IMR-90 (cell line): ENCODE data around the gene MTF2. TPM values are rescaled to one million over a fixed set of nuclear protein-coding genes. Genes with fewer than 3 reads are reported as not detected.

ENCODE experiments used
- ATAC-seq: fragments of 200-7000 bp; cut with Tn5 transposase; 2 replicates; pipeline ENCODE4 v1.9.1; 2020; ENCODE audit warnings: low read depth, mild to moderate bottlenecking, moderate library complexity
- BruUV-seq: library from RNA; stranded (reverse); fragments of 400-500 nt; replicated peaks from 2 replicates; lab custom pipeline; 2021; lab: Mats Ljungman, UMichigan
- CTCF ChIA-PET: fragments of 300-600 bp; formaldehyde crosslinking; extraction: SDS; loops from one replicate; lab custom pipeline; 2021; ENCODE audit warnings: antibody characterized with exemption; lab: Yijun Ruan, JAX
- POLR2A ChIA-PET: fragments of 300-600 bp; sonication (Branson Sonifier 250); formaldehyde crosslinking; loops from one replicate; lab custom pipeline; 2022; ENCODE audit warnings: antibody characterized with exemption; ENCODE audit not compliant: unreplicated experiment; lab: Charles Lee
- DNase-seq: peaks from one replicate; pipeline ENCODE4 v3.0.0; 2013
- H2AFZ ChIP-seq: replicated peaks from 2 replicates; pipeline ENCODE3; 2013; ENCODE audit warnings: low read length, mild to moderate bottlenecking; ENCODE audit not compliant: poor library complexity
- H2AK5ac ChIP-seq: 2 replicates; pipeline ENCODE4 v1.6.1; 2013; ENCODE audit warnings: low read depth, low read length, inconsistent platforms
- H2AK9ac ChIP-seq: replicated peaks from 2 replicates; pipeline ENCODE3; 2013; ENCODE audit warnings: mild to moderate bottlenecking, low read depth, low read length, moderate library complexity; ENCODE audit not compliant: poor library complexity
- H2BK120ac ChIP-seq: 2 replicates; pipeline ENCODE4 v1.6.1; 2013; ENCODE audit warnings: low read depth, low read length, inconsistent platforms
- H2BK15ac ChIP-seq: 3 replicates; pipeline ENCODE4 v1.6.1; 2013; ENCODE audit warnings: low read depth, low read length, inconsistent platforms
- H2BK20ac ChIP-seq: 2 replicates; pipeline ENCODE4 v1.6.1; 2013; ENCODE audit warnings: low read depth, mild to moderate bottlenecking, inconsistent platforms, low read length, moderate library complexity
- H2BK5ac ChIP-seq: 2 replicates; pipeline ENCODE4 v1.6.1; 2013; ENCODE audit warnings: mild to moderate bottlenecking, low read depth, low read length, inconsistent platforms; ENCODE audit not compliant: poor library complexity, severe bottlenecking
- H3K14ac ChIP-seq: replicated peaks from 2 replicates; pipeline ENCODE4 v1.6.1; 2013; ENCODE audit warnings: low read depth, low read length, inconsistent platforms
- H3K18ac ChIP-seq: 2 replicates; pipeline ENCODE4 v1.6.1; 2013; ENCODE audit warnings: low read depth, low read length, control low read depth
- H3K23ac ChIP-seq: 2 replicates; pipeline ENCODE4 v1.6.1; 2013; ENCODE audit warnings: low read depth, low read length, inconsistent platforms
- H3K27ac ChIP-seq: 2 replicates; pipeline ENCODE4 v1.5.1; 2013; ENCODE audit warnings: mild to moderate bottlenecking, control low read depth, low read length; ENCODE audit not compliant: insufficient read depth
- H3K27me3 ChIP-seq: 2 replicates; pipeline ENCODE4 v1.6.1; 2013; ENCODE audit warnings: low read length; ENCODE audit not compliant: control insufficient read depth, insufficient read depth
- H3K36me3 ChIP-seq: 2 replicates; pipeline ENCODE4 v1.6.1; 2013; ENCODE audit warnings: low read length, mixed read lengths; ENCODE audit not compliant: control insufficient read depth, insufficient read depth
- H3K4ac ChIP-seq: 2 replicates; pipeline ENCODE4 v1.6.1; 2013; ENCODE audit warnings: low read depth, low read length, inconsistent platforms
- H3K4me1 ChIP-seq: 2 replicates; pipeline ENCODE4 v1.6.1; 2013; ENCODE audit warnings: low read length, mixed read lengths; ENCODE audit not compliant: control insufficient read depth, insufficient read depth
- H3K4me2 ChIP-seq: 2 replicates; pipeline ENCODE4 v1.6.1; 2013; ENCODE audit warnings: low read depth, mild to moderate bottlenecking, control low read depth, low read length, moderate library complexity
- H3K4me3 ChIP-seq: 2 replicates; pipeline ENCODE4 v1.5.1; 2013; ENCODE audit warnings: low read depth, mild to moderate bottlenecking, control low read depth, low read length, moderate library complexity; ENCODE audit not compliant: insufficient read depth
- H3K56ac ChIP-seq: 2 replicates; pipeline ENCODE4 v1.6.1; 2013; ENCODE audit warnings: low read length, inconsistent platforms; ENCODE audit not compliant: insufficient read depth; ENCODE audit errors: extremely low read depth
- H3K79me1 ChIP-seq, 2 experiments: 2 replicates each; pipeline ENCODE4 v1.6.1; 2013; ENCODE audit warnings: low read length in 2 of 2, inconsistent platforms in 1 of 2, low read depth in 1 of 2
- H3K9ac ChIP-seq: 2 replicates; pipeline ENCODE4 v1.6.1; 2013; ENCODE audit warnings: low read depth, low read length, control low read depth
- H3K9me1 ChIP-seq: 2 replicates; pipeline ENCODE4 v1.6.1; 2013; ENCODE audit warnings: low read length, inconsistent platforms; ENCODE audit not compliant: insufficient read depth
- H3K9me3 ChIP-seq: 2 replicates; pipeline ENCODE4 v1.6.1; 2013; ENCODE audit warnings: low read length; ENCODE audit not compliant: control insufficient read depth, insufficient read depth
- H4K20me1 ChIP-seq: 2 replicates; pipeline ENCODE4 v1.6.1; 2013; ENCODE audit warnings: low read length, inconsistent platforms; ENCODE audit not compliant: insufficient read depth
- H4K5ac ChIP-seq: 2 replicates; pipeline ENCODE4 v1.6.1; 2013; ENCODE audit warnings: mild to moderate bottlenecking, low read depth, low read length, control low read depth
- H4K8ac ChIP-seq, 2 experiments: 2 replicates each; pipeline ENCODE4 v1.6.1; 2013; ENCODE audit warnings: low read depth in 2 of 2, low read length in 2 of 2, control low read depth in 1 of 2, inconsistent platforms in 1 of 2
- H4K91ac ChIP-seq: 2 replicates; pipeline ENCODE4 v1.6.1; 2013; ENCODE audit warnings: low read depth, low read length, inconsistent platforms; ENCODE audit not compliant: insufficient read depth
- BHLHE40 ChIP-seq: fragments of 150-350 bp; IDR thresholded peaks from 2 replicates; pipeline ENCODE4 v1.6.1; 2016; ENCODE audit warnings: mild to moderate bottlenecking, low read depth, low read length
- MAZ ChIP-seq: IDR thresholded peaks from 2 replicates; pipeline ENCODE4 v1.6.1; 2012; ENCODE audit warnings: low read depth, mild to moderate bottlenecking, low read length, improper control_type of control experiment, moderate library complexity, borderline replicate concordance
- MXI1 ChIP-seq: IDR thresholded peaks from 2 replicates; pipeline ENCODE4 v1.6.1; 2012; ENCODE audit warnings: low read depth, mild to moderate bottlenecking, low read length, moderate library complexity, borderline replicate concordance
- WGBS, 2 experiments: methylation state at CpG; one replicate each; pipeline versions ENCODE4 v1.1.5 to v1.1.7; 2013; ENCODE audit warnings: missing lambda C conversion rate in 2 of 2; ENCODE audit not compliant: insufficient read length in 1 of 2; ENCODE audit errors: extremely low coverage in 2 of 2; 5-methylcytosine and 5-hydroxymethylcytosine counted together
- dilution Hi-C: fragments of 300-500 bp; cut with HindIII; formaldehyde crosslinking; loops from one replicate; pipeline ENCODE4 v1.14.3; 2018; ENCODE audit warnings: low sequenced_read_pairs; ENCODE audit not compliant: unreplicated experiment
- in situ Hi-C: fragments of 300-500 bp; cut with MboI; formaldehyde crosslinking; loops from 3 replicates; pipeline ENCODE4 v1.14.3; 2019; ENCODE audit warnings: low sequenced_read_pairs, inconsistent platforms, mixed read lengths
- intact Hi-C: fragments of 100-400 bp; cut with micrococcal nuclease; formaldehyde crosslinking; loops from 2 replicates; pipeline ENCODE4 v1.10.0; 2022
- polyA plus RNA-seq, 3 experiments: library from polyadenylated mRNA; depleted of rRNA; stranded (reverse); fragments of >200 nt; gene quantifications; 2 replicates each; pipeline ENCODE4 v1.2.3, GENCODE V29; 2012; ENCODE audit warnings: low replicate concordance in 1 of 3
- total RNA-seq: library from RNA; depleted of rRNA; stranded (reverse); fragments of >200 nt; gene quantifications from 2 replicates; pipeline ENCODE4 v1.2.3, GENCODE V29; 2012

Gene MTF2
- total and polyA plus RNA-seq, 2 of the 4 experiments (the other 2 are of a cell fraction) = 10.6 to 39.8 TPM

DNA sequence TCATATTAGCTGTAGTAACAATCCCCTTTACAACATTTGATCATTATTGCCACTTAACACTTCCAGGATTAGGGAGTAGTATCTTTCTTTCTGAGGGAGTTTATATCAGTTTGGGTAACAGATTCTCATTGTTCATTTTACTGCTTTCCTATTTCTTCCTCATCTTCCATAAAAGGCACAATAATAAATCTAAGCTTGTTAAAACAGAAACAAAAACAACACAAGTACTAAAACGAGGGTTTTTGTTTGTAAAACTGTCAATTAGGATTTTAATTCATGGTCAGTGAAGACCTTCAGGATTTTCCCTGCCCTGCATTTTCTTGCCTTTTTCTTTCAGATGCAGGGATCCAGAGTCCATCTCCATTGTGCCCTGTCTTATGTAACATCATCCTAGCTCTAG lies 71.6 kb downstream of the MTF2 start:
- BruUV-seq = no TSS peak
- H2BK20ac ChIP-seq = no peak overlapping the region
- H3K9me1 ChIP-seq = peaks cover 6% of the 10 kb centered on the region; the same call in 1 of the 2 replicates
- no peak overlapping the region for H3K56ac ChIP-seq
- H4K5ac ChIP-seq = no peak overlapping the region
- H4K8ac ChIP-seq = no peak overlapping the region
- no peak overlapping the region for H2AFZ ChIP-seq
- DNase-seq = no peak
- dilution Hi-C loops (no loop called here), intact Hi-C loops (no loop called here), in situ Hi-C loops (no loop called here)
- no peak overlapping the region for H3K18ac ChIP-seq
- no peak for ATAC-seq
- no peak overlapping the region for H3K23ac ChIP-seq
- H3K36me3 ChIP-seq = peaks cover 15% of the 10 kb centered on the region
- H4K20me1 ChIP-seq = no peaks in the 10 kb centered on the region; the same call in 1 of the 2 replicates
- H3K9me3 ChIP-seq = no peaks in the 10 kb centered on the region
- no peaks in the 10 kb centered on the region for H3K27me3 ChIP-seq
- H2BK120ac ChIP-seq = no peak overlapping the region
- ChIA-PET CTCF (no interaction called here), POLR2A (no interaction called here)
- H2AK5ac ChIP-seq = no peak overlapping the region
- no peak overlapping the region for H3K9ac ChIP-seq
- no peak overlapping the region for H2AK9ac ChIP-seq
- H3K4me1 ChIP-seq = no peaks in the 10 kb centered on the region
- no peak overlapping the region for H3K4me2 ChIP-seq
- WGBS, 2 experiments = no CpG with 5 or more reads among the region's 1 CpG
- no peak overlapping the region for H2BK5ac ChIP-seq
- no peak overlapping the region for H3K4ac ChIP-seq
- no peak overlapping the region for H2BK15ac ChIP-seq
- H3K79me1 ChIP-seq = peaks cover 17 to 35% of the 10 kb centered on the region in 2 experiments; a peak in 3 of 4 replicates
- H3K14ac ChIP-seq = no peak overlapping the region
- H3K4me3 ChIP-seq = no peak overlapping the region
- no peak overlapping the region for H3K27ac ChIP-seq
- TF ChIP-seq BHLHE40 (no peak), MXI1 (no peak), MAZ (no peak)
- H4K91ac ChIP-seq = no peak overlapping the region
